Endodermal cell (in vitro differentiated cells): ENCODE measurements around the gene KCNQ4. TPM values are rescaled to one million over a fixed set of nuclear protein-coding genes. Genes with fewer than 3 reads are reported as not detected.

Source experiments
- DNase-seq: peaks from one replicate; pipeline ENCODE4 v3.0.0-alpha.2; 2017
- H3K27ac ChIP-seq: 2 replicates; pipeline ENCODE4 v1.5.1; 2013; ENCODE audit warnings: mild to moderate bottlenecking, low read depth, low read length, moderate library complexity
- H3K27me3 ChIP-seq: 2 replicates; pipeline ENCODE4 v1.6.1; 2013; ENCODE audit warnings: mild to moderate bottlenecking, low read length, moderate library complexity; ENCODE audit not compliant: insufficient read depth, control insufficient read depth, poor library complexity, severe bottlenecking
- H3K36me3 ChIP-seq: 2 replicates; pipeline ENCODE4 v1.7.0; 2013; ENCODE audit warnings: mild to moderate bottlenecking, low read length, moderate library complexity; ENCODE audit not compliant: control insufficient read depth, insufficient read depth
- H3K4me1 ChIP-seq: one replicate; pipeline ENCODE4 v1.7.0; 2013; ENCODE audit warnings: low read length; ENCODE audit not compliant: control insufficient read depth, insufficient read depth
- H3K4me3 ChIP-seq: 2 replicates; pipeline ENCODE4 v1.5.1; 2013; ENCODE audit warnings: mild to moderate bottlenecking, low read length, moderate library complexity
- H3K9ac ChIP-seq: 2 replicates; pipeline ENCODE4 v1.6.1; 2013; ENCODE audit warnings: mild to moderate bottlenecking, low read length, moderate library complexity; ENCODE audit not compliant: poor library complexity, severe bottlenecking; ENCODE audit errors: extremely low read depth
- H3K9me3 ChIP-seq: 2 replicates; pipeline ENCODE4 v1.6.1; 2013; ENCODE audit warnings: mild to moderate bottlenecking, low read length, moderate library complexity; ENCODE audit not compliant: control insufficient read depth
- H3K27ac Mint-ChIP-seq: 2 replicates; pipeline ENCODE4 v1.8.0; 2020; ENCODE audit warnings: mixed read lengths
- H3K27me3 Mint-ChIP-seq: 2 replicates; pipeline ENCODE4 v1.8.0; 2021; ENCODE audit warnings: mild to moderate bottlenecking, mixed read lengths; ENCODE audit not compliant: insufficient read depth
- H3K36me3 Mint-ChIP-seq: 2 replicates; pipeline ENCODE4 v1.8.0; 2020; ENCODE audit warnings: low read depth, mixed read lengths
- H3K4me1 Mint-ChIP-seq: 2 replicates; pipeline ENCODE4 v1.8.0; 2020; ENCODE audit warnings: mixed read lengths
- H3K4me3 Mint-ChIP-seq: 2 replicates; pipeline ENCODE4 v1.8.0; 2020; ENCODE audit warnings: mild to moderate bottlenecking, moderate library complexity, mixed read lengths
- H3K9me3 Mint-ChIP-seq: 2 replicates; pipeline ENCODE4 v1.8.0; 2020; ENCODE audit warnings: mild to moderate bottlenecking, mixed read lengths
- WGBS, 2 experiments: methylation state at CpG; one replicate each; pipeline versions ENCODE4 v1.1.5 to v1.1.7; 2013; ENCODE audit warnings: missing lambda C conversion rate in 2 of 2, mixed read lengths in 1 of 2; ENCODE audit not compliant: insufficient coverage in 1 of 2, insufficient read length in 1 of 2; 5-methylcytosine and 5-hydroxymethylcytosine counted together
- total RNA-seq, 2 donors: library from RNA; stranded (reverse); fragmentation: NEBNext Ultra II Directional in 1 of 2; extraction: Animal tissue kit (Norgen Biotek cat#: 25700) in 1 of 2; gene quantifications; 2 replicates in 1 of 2; 3 replicates in 1 of 2; pipeline ENCODE4 v1.2.1, GENCODE V29; 2021
- TF ChIP-seq, protein P1 (sequence below): fragments of 200-600 bp; sonication (generic); conservative IDR thresholded peaks from 2 replicates; pipeline ENCODE4 v1.5.0; 2021; ENCODE audit warnings: antibody characterized with exemption, mild to moderate bottlenecking

The KCNQ4 gene
- total RNA-seq, 2 donors from 2014 or later: 0.22 to 0.88 TPM

- Histone ChIP-seq H3K27ac (no peak overlapping the region), H3K4me3 (no peak overlapping the region), H3K36me3 (no peaks in the 10 kb centered on the region), H3K9ac (no peak overlapping the region), H3K27me3 (no peaks in the 10 kb centered on the region), H3K9me3 (no peaks in the 10 kb centered on the region), H3K4me1 (no peaks in the 10 kb centered on the region)
- Mint-ChIP-seq H3K4me3 (peak overlapping the region; percentile 40), H3K4me1 (peaks cover 4% of the 10 kb centered on the region), H3K9me3 (no peaks in the 10 kb centered on the region), H3K27me3 (peaks cover 23% of the 10 kb centered on the region), H3K27ac (no peak overlapping the region), H3K36me3 (no peaks in the 10 kb centered on the region)
- no peak for DNase-seq
- TF ChIP-seq, protein P1, sequence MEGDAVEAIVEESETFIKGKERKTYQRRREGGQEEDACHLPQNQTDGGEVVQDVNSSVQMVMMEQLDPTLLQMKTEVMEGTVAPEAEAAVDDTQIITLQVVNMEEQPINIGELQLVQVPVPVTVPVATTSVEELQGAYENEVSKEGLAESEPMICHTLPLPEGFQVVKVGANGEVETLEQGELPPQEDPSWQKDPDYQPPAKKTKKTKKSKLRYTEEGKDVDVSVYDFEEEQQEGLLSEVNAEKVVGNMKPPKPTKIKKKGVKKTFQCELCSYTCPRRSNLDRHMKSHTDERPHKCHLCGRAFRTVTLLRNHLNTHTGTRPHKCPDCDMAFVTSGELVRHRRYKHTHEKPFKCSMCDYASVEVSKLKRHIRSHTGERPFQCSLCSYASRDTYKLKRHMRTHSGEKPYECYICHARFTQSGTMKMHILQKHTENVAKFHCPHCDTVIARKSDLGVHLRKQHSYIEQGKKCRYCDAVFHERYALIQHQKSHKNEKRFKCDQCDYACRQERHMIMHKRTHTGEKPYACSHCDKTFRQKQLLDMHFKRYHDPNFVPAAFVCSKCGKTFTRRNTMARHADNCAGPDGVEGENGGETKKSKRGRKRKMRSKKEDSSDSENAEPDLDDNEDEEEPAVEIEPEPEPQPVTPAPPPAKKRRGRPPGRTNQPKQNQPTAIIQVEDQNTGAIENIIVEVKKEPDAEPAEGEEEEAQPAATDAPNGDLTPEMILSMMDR: no peak
- WGBS, 2 experiments: 51 to 53% methylated on average over 2 to 4 of the region's 4 CpGs
Observed at GRCh38 chr1:40802742-40803113, 19.1 kb downstream of the KCNQ4 start.

DNA sequence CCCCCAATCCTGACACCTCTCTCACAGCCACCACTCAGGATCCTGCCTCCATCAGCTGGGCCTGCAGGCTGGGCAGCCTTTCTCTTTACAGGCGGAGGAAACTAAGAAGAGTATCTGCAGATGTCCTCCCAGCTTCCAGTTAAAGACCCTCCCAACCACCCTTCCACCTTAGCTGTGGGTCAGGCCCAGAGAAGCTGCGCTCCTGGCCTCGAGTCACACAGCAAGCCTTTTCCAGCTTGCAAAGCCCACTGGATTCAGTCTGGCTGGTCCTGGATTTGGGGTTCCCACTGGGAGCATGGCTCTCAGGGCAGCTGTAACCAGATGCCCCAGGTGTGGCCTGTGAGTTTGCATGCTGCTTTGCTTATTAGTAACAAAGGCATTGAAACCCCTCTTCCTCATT lies 19.9 kb downstream of the KCNQ4 start:
- no peak overlapping the region for H3K27ac Mint-ChIP-seq
- H3K27me3 Mint-ChIP-seq: peaks cover 23% of the 10 kb centered on the region
- Histone ChIP-seq H3K4me1 (no peaks in the 10 kb centered on the region), H3K27me3 (no peaks in the 10 kb centered on the region), H3K4me3 (no peak overlapping the region), H3K9ac (no peak overlapping the region), H3K9me3 (no peaks in the 10 kb centered on the region), H3K36me3 (no peaks in the 10 kb centered on the region), H3K27ac (no peak overlapping the region)
- DNase-seq: no peak
- WGBS, 2 experiments: 83 to 94% methylated on average over 2 to 3 of the region's 3 CpGs
- no peaks in the 10 kb centered on the region for H3K9me3 Mint-ChIP-seq
- H3K4me3 Mint-ChIP-seq: no peak overlapping the region
- no peaks in the 10 kb centered on the region for H3K36me3 Mint-ChIP-seq
- TF ChIP-seq, protein P1: no peak
- peaks cover 4% of the 10 kb centered on the region for H3K4me1 Mint-ChIP-seq

DNA sequence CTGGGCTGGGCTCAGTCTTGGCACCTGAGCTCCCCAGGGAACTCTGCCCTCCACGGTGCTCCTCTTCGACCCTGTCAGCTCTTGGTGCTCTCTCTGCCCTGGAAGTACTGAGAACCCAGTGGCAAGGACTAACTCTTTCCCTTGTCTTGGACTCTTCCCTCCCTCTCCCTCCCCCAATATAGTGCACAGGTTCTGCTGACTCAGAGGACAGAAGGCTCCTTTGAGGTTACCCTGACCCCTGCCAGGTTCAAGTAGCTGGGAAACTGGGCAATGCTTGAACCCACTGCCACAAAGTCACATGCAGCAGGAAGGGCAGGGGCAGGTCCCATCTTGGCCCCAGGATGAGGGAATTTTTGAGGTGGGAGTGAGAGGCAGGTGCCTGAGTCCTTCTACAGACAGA lies 20.3 kb downstream of the KCNQ4 start:
- no peak overlapping the region for H3K27ac Mint-ChIP-seq
- Histone ChIP-seq H3K27me3 (no peaks in the 10 kb centered on the region), H3K36me3 (no peaks in the 10 kb centered on the region), H3K4me1 (no peaks in the 10 kb centered on the region), H3K27ac (no peak overlapping the region), H3K4me3 (no peak overlapping the region), H3K9me3 (no peaks in the 10 kb centered on the region), H3K9ac (no peak overlapping the region)
- H3K27me3 Mint-ChIP-seq: peaks cover 23% of the 10 kb centered on the region
- 69 to 83% methylated on average over 2 of the region's 2 CpGs for WGBS, 2 experiments
- H3K4me3 Mint-ChIP-seq: no peak overlapping the region
- H3K9me3 Mint-ChIP-seq: no peaks in the 10 kb centered on the region
- TF ChIP-seq, protein P1: no peak
- H3K36me3 Mint-ChIP-seq: no peaks in the 10 kb centered on the region
- DNase-seq: no peak
- peaks cover 4% of the 10 kb centered on the region for H3K4me1 Mint-ChIP-seq
